Stimulated activated CD8-positive, alpha-beta memory T cell treated with anti-CD3 and anti-CD28 coated beads, Interleukin-4, amount 100 ng/mL, for 24 hours (primary cell): ENCODE measurements around the gene KLHL15.
"Not testable (repeated sequence)": the region's sequence is repeated elsewhere in the genome, so short reads cannot be mapped to it uniquely, and the experiment has no call there.

ENCODE experiments used
- DNase-seq: peaks from one replicate; pipeline ENCODE4 v3.0.0-alpha.2; 2020; ENCODE audit warnings: low read depth

KLHL15 gene, protein sequence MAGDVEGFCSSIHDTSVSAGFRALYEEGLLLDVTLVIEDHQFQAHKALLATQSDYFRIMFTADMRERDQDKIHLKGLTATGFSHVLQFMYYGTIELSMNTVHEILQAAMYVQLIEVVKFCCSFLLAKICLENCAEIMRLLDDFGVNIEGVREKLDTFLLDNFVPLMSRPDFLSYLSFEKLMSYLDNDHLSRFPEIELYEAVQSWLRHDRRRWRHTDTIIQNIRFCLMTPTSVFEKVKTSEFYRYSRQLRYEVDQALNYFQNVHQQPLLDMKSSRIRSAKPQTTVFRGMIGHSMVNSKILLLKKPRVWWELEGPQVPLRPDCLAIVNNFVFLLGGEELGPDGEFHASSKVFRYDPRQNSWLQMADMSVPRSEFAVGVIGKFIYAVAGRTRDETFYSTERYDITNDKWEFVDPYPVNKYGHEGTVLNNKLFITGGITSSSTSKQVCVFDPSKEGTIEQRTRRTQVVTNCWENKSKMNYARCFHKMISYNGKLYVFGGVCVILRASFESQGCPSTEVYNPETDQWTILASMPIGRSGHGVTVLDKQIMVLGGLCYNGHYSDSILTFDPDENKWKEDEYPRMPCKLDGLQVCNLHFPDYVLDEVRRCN

DNA sequence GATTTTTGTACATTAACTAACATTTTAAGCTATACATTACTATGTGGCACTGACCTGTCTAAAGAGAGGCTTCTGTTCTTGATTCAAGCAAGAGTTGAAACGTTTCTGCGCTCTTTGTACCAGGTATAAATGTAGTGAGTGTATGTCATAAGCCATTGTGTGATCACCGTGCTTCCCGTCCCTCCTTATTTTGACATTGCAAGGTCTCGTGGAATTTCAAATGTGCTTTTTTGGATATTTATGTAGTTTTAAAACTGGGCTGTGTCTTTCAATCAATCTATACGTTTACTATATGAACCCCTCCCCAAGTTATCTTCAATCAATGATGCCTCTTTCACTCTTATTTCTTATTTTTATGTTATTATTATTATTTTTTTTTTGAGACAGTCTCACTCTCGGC is at the start of gene KLHL15:
Gene KLHL15, minus strand, starts transcription at position 101 of the 400 bp plus-strand sequence. CDS start 20,493 bp downstream, outside the sequence.
- no peak for DNase-seq

DNA sequence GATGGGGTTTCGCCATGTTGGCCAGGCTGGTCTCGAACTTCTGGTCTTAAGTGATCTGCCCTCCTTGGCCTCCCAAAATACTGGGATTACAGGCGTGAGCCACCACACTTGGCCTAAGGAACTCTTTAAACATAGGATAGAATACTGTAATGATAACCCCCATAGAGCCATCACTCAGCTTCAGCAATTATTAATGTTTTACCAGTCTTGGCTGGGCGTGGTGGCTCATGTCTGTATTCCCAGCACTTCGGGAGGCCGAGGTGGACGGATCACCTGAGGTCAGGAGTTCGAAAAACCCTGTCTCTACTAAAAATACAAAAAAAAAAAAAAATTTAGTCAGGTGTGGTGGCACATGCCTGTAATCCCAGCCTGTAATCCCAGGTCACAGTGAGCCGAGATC is 42.9 kb upstream of the KLHL15 start:
- DNase-seq, result no peak

DNA sequence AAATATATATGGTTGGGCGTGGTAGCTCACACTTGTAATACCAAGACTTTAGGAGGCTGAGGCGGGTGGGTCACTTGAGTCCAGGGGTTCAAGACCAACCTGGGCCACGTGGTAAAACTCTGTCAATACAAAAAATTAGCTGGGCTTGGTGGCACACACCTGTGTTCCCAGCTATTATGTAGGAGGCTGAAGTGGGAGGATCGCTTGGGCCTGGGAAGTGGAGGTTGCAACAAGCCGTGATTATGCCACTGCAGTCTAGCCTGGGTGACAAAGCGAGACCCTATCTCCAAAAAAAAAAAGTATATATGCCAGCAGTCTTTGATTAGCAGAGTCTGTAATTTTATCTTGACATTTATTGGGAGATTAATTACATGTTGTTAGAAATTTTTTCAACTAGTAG is 36.5 kb upstream of the KLHL15 start:
- no peak for DNase-seq

DNA sequence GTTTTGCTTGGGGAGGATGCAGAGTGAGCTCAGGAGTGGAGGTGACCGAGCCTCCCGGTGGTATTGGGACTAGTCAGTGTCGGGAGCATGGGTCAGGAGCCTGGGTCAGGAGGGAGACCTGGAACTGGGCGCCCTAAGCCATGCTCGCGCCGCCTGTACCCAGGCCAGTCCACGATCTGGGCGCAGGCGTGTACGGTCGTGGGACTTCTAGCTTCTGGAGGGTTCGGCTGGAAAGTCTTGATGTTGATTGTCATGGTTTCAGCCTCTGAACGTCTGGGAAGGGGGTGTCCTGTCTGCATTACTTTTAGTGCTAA is 28.0 kb upstream of the KLHL15 start:
- no peak for DNase-seq

DNA sequence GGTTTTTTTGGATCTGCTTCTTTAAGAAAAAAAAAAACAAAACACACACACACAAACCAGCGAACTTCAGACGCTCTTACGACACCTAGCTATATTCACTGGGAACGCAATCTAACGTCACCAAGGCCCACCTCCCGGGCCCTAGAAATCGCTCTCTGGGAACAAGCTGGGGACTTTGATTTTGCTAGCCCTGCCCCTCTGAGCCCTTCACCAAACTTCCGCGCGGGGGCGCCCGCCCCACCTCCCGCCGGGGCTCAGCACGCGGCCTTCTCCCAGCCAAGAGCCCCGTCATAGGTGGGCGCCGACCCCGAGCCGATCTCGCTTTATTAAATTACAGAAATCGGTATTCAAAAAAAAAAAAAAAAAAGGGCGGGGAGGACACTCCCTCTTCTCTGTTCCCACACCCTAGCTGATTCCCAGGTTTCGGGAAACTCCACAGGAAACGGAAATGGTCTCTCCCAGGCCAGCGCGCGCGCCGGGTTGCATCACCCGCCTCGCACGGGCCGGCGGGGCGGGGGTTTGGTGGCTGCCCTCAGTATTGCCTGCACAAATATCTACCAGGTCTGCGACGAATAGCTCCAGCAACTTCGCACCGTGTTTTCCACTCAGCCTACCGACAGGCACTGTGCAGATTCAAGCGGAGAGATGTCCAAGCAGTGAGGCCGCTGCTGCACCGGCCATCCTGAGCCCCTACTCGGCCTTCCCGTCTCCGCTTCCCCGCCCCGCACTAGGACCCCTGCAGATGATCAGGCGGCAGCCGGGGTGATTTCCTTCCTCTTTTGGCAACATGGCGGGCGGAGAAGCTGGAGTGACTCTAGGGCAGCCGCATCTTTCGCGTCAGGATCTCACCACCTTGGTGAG is 27.4 kb upstream of the KLHL15 start, which contains the start of gene EIF2S3:
Gene EIF2S3, plus strand, starts transcription at position 775 of the 861 bp plus-strand sequence. Its CDS starts 13 bp downstream, at position 788.
- DNase-seq, result peak; percentile 77

DNA sequence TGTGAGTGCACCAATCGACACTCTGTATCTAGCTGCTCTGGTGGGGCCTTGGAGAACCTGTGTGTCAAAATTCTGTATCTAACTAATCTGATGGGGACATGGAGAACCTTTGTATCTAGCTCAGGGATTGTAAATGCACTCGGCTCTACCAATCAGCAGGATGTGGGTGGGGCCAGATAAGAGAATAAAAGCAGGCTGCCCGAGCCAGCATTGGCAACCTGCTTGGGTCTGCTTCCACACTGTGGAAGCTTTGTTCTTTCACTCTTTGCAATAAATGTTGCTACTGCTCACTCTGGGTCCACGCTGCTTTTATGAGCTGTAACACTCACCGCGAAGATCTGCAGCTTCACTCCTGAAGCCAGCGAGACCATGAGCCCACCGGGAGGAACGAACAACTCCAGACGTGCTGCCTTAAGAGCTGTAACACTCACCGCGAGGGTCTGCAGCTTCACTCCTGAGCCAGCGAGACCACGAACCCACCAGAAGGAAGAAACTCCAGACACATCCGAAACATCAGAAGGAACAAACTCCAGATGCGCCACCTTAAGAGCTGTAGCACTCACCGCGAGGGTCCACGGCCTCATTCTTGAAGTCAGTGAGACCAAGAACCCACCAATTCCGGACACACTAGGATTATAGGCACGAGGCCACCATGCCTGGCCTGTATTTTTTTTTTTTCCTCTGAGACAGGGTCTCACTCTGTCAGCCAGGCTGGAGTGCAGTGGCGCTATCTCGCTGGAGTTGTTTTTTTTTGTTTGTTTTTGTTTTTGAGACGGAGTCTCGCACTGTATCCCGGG is 23.7 kb upstream of the KLHL15 start:
- not testable (repeated sequence) for DNase-seq

DNA sequence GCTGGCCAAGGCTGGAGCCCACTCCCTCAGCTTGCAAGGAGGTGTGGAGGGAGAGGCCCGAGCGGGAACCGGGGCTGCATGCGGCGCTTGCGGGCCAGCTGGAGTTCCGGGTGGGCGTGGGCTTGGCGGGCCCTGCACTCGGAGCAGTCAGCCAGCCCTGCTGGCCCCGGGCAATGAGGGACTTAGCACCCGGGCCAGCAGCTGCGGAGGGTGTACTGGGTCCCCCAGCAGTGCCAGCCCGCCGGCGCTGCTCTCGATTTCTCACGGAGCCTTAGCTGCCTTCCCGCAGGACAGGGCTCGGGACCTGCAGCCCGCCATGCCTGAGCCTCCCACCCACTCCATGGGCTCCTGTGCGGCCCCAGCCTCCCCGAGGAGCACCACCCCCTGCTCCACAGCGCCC is 22.7 kb upstream of the KLHL15 start:
- DNase-seq, result not testable (repeated sequence)

DNA sequence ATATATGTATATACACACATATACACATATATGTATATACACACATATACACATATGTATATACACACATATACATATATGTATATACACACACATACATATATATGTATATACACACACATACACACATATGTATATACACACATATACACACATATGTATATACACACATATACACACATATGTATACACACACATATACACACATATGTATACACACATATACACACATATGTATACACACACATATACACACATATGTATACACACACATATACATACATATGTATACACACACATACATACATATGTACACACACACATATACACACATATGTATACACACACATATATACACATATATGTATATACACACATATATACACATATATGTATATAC is 19.1 kb upstream of the KLHL15 start:
- DNase-seq, result not testable (repeated sequence)

DNA sequence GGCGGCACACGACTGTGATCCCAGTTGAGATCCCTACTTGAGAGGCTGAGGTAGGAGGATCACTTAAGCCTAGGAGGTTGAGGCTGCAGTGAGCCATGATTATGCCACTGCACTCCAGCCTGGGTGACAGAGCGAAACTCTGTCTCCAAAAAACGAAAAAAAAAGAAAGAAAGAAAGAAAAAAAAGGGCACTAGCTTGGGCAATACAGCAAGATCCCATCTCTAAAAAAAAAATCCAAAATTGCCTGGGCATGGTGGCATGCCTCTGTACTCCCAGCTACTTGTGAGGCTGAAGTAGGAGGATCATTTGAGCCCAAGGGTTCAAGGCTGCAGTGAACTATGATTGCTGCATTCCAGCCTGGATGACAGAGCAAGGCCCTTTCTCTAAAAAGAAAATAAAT is 10.7 kb upstream of the KLHL15 start:
- no peak for DNase-seq

DNA sequence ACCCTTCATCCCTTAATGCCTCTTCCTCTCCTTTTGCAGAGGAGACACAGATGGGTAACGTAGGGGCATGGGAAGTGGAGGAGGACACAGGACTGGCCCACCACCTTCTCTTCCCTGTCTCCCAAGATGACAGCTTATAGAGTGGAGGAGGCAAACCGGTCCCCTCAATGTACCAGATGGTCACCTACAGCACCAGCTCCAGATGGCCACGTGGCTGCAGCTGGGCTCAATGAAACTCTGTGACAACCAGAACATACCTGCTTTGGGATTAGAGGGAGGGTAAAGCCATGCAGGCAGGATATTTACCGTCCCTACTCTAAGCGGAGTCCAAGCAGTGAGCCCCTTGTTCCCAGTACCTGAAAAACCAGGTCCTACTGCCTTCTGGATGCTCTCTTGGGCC is 7.5 kb upstream of the KLHL15 start:
- DNase-seq, result no peak

DNA sequence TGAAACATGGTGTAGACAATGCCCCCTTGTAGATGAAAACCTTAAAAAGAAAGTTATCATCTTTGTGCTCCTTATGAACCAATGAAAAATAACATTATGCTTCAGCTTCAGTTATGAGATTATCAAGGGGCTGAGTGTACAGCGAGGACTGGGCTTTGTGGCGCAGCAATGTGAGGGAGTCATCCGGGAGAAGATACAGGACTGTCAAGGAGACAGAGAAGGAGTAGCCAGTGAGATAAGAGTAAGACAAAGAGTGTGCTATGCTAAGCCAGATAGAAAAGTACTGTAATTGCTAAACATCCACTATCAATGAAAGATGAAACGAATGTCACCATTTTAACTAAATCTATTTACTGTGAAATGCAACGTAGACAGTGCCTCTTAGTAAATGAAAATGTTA is 3.6 kb upstream of the KLHL15 start:
- DNase-seq, result no peak

DNA sequence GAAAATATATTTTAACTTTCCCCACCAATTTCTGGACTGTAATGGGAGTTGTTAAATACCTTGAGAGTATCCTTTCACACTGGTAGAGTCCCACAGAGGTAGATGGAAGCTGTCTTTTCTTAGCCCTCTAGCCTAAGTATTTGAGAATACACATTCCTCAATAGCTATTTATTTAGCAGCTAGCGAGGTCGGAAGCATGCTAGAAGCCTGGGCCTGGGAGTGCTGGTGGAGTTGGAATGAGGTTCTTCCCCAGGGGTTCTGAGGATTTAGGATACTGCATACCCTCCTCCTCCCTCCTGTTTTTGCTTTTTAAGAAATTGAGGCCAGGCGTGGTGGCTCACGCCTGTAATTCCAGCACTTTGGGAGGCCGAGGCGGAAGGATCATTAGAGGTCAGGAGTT is 999 bp upstream of the KLHL15 start:
- DNase-seq, result no peak

DNA sequence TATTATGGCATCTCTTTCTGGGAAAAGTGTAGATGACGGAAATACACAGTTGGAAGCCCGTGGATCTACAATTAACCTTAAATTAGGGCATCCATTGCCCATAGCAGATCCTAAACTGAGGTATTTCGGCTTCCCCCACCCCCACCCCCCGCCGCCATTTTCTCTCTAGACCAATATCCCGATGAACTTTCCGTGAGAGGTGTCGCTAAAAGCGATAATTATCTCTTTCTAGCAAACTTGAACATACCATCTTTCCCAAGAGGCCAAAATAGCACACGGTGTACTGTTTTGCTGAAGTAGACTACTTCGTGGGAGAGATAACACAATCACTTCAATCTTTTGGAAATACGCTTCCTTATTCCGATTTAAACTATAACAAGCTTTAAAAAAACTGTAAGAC is 554 bp downstream of the KLHL15 start:
- no peak for DNase-seq

DNA sequence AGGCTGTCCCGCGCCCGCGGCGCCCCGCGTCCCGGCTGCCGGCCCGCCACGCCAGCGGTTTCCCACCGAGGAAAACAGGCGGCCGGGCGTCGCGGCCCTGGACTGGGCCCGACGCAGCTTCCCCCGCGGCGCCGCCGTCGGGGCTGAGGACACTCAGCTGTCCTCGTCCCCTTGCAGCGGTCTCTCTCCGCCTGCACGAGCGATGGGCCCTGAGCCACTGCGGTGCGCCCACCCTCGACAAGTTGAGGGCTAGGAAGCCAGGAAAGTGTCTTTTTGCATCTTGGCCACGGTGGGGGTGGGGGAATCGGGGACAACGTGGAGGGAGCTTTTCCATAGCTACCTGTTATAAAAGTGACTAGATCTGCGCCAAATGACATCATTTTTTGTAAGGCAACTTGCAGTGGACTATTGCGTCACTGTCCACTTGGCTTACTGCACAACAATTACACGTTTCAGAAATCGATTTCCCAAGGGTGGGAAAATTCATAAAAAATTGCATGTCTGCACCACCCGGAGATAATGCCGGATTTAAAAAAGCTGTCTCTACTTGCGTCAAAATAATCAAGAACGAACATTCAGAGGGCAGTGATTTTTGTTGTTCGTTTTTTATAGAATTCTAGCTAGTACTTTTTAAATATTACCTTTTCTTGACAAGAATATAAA is 1.1 kb downstream of the KLHL15 start:
- DNase-seq, result peak; percentile 3

DNA sequence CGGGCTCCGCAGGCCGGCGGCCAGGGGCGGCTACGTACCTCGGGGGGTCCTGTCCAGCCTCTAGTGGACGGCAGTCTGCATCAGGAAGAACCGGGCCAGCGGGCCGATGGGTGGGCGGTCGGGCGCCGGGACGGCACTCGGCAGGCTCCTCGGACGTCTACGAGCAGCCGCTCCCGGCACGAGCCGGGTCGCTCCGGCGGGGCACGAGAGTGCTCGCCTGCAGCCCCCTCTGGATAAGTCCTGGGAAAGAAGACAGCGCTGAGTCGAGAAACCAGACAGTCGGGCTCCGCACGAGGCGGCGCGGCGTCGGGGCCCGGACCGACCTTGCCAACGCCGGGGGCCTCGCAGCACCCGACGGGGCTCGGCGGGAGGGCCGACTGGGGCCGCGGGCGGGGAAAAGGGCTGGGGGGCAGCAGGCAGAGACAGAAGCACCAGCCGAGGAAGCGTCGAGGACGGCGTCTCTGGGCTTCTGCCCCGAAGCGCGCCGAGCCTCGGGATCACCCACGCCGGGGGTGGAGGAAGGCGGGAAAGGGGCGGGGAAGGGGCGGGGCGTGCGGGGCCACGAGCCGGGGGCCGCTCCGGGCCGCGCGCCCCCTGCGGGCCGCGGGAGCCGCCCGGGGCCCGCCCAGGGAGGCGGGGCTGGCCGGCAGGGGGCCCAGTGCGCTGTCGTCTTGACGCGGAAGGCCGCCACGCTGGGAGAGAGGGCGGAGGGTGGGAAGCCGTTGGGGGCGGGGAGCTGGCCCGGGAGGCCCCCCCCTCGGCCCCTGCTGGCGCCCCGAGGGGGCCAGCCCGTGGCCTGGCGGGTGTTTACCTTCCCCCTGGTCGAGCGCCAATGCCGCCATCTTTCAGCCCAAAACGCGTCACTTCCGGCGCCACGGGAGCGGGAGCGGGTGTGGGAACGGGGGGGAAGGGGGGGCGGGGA is 1.9 kb downstream of the KLHL15 start:
- peak; percentile 72 for DNase-seq

DNA sequence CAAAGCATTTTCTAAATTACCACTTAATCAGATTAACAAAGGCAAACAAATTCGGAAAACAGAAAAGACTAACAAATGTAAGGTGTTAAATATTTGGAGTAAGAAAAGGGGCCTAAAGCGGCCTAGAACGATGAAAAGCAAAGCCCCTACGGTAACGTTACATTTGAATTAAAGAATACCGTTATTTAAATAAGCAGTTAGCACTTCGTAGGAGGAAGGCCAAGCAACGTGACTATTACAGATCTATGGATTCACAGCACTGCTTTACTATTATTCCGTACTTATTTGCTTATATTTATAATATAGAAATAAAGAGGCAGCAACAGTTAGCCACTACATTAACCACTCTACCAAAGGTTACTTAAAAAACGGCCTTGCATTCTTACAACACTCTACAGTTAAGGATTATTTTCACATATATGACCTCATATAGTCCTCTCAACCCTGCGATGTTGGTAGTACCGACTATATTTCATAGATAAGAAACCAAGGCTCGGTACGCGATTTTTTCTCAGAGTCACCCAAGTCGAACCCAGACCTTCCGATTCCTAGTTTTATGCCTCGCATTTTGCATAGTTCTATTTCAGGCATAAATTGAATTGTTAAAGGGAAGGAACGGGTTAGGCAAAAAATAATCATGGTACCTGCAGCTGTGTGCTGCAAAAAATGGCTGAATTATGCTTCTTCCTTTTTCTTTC is 2.9 kb downstream of the KLHL15 start:
- no peak for DNase-seq

DNA sequence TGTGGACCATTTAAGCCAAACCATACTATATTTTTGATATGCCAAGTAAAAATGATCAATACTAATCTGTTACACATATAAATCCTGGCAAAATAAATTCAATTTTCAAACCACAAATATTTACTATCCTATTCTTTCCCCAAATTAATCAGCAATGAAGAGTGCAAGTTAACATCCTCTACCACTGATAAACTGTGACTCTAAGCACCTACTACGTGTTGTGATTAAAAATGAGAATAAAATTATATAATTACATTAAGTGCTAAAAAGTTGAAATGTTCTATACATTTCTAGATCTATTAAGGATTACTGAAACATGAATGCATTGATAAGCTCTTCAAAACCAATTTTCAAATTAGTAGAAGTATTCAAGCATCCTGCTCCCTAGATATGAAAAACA is 3.4 kb downstream of the KLHL15 start:
- no peak for DNase-seq

DNA sequence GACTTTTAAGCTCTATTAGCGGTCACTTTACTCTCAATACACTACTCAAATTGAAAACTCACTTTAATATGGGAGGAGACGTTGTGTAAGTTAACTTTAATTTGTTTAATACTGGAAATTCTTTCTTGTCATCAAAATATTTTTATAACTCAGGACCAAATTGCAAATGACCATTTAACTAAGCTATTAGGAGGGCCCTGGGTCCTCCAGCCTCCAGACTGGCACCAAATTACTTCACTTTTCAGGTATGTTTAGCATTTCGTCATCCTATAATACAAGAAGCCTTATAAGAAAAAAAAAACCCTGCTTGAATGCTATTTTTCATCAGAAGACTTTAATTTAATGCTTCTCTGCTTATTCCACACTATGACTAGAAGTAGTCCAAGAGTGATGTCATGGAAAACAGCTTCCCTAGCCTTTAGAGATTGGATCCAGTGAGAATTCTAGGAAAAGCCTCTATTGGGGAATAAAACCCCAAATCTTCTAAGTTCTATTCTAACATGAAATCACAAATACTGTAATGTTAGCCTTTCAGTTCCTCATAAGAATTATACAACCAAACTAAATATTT is 6.6 kb downstream of the KLHL15 start:
- DNase-seq, result no peak

DNA sequence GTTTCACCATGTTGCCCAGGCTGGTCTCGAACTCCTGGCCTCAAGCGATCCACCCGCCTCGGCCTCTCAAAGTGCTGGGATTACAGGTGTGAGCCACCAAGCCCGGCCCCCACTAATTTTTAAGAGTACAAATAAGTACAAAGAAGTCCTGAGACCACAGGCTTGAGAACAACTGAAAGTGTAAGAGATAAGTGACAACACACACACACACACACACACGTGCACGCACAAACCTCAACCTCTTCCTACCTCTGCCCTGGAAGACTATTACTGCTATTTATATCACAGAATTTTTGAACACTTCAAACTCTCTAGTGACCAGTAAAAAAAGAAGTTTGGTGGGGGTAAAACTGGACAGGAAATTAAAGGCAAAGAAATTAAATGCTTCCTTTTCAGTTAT is 7.5 kb downstream of the KLHL15 start:
- no peak for DNase-seq
